T-cell (primary cell): ENCODE results near the gene ATL2. TPM values are rescaled to one million over a fixed set of nuclear protein-coding genes. Genes with fewer than 3 reads are reported as not detected.
A peak's percentile ranks its signal among the peaks of the same experiment; 100 is the strongest.

Experiments
- ATAC-seq, 4 experiments: fragments of 200-7000 bp in 3 of 4; fragments of 150-1000 bp in 1 of 4; cut with Tn5 transposase; replicated peaks in 1 of 4; 1 replicate in 3 of 4; 2 replicates in 1 of 4; pipeline ENCODE4 v1.10.0; 2021; ENCODE audit warnings: moderate library complexity in 3 of 4, mild to moderate bottlenecking in 2 of 4, moderate number of reproducible peaks in 1 of 4
- CTCF ChIA-PET, 2 donors: fragments of 300-600 bp; sonication (Branson Sonifier 250); formaldehyde crosslinking; loops; one replicate each; lab custom pipeline; 2022; ENCODE audit warnings: antibody characterized with exemption in 2 of 2; lab: Charles Lee
- POLR2A ChIA-PET, 2 donors: fragments of 300-600 bp; sonication (Branson Sonifier 250); formaldehyde crosslinking; loops; one replicate each; lab custom pipeline; 2022; ENCODE audit warnings: antibody characterized with exemption in 2 of 2; lab: Charles Lee
- DNase-seq, 35 experiments: peaks; one replicate each; pipeline versions ENCODE4 v3.0.0 to v3.0.0-alpha.2; 2013 to 2023
- H3K27ac ChIP-seq: one replicate; pipeline ENCODE4 v1.5.1; 2013; ENCODE audit warnings: low read length
- H3K27me3 ChIP-seq, 2 experiments: replicated peaks in 1 of 2; 1 replicate in 1 of 2; 2 replicates in 1 of 2; pipeline versions ENCODE4 v1.6.1 to v1.7.0; 2013; ENCODE audit warnings: low read length in 1 of 2, mixed read lengths in 1 of 2; ENCODE audit not compliant: control insufficient read depth in 2 of 2, insufficient read depth in 2 of 2; ENCODE audit errors: extremely low read depth in 1 of 2
- H3K36me3 ChIP-seq, 2 donors: 1 replicate in 1 of 2; 2 replicates in 1 of 2; pipeline versions ENCODE4 v1.6.1 to v1.7.0; 2013; ENCODE audit warnings: low read length in 1 of 2; ENCODE audit not compliant: control insufficient read depth in 2 of 2, insufficient read depth in 1 of 2; ENCODE audit errors: extremely low read depth in 1 of 2
- H3K4me1 ChIP-seq, 2 experiments: 1 replicate in 1 of 2; 2 replicates in 1 of 2; pipeline versions ENCODE4 v1.6.1 to v1.7.0; 2013; ENCODE audit warnings: low read length in 2 of 2, mixed read lengths in 1 of 2; ENCODE audit not compliant: insufficient read depth in 2 of 2, control insufficient read depth in 1 of 2; ENCODE audit errors: extremely low read depth in 1 of 2
- H3K4me3 ChIP-seq, 2 donors: 1 replicate in 1 of 2; 2 replicates in 1 of 2; pipeline versions ENCODE4 v1.5.1 to v1.7.0; 2013; ENCODE audit warnings: mild to moderate bottlenecking in 2 of 2, low read length in 1 of 2, moderate library complexity in 1 of 2; ENCODE audit not compliant: control insufficient read depth in 1 of 2; ENCODE audit errors: extremely low read depth in 1 of 2
- H3K9me3 ChIP-seq: 2 replicates; pipeline ENCODE4 v1.7.0; 2013
- H3K27ac Mint-ChIP-seq, 2 donors: one replicate each; pipeline ENCODE4 v1.8.0; 2020 to 2021; ENCODE audit warnings: mild to moderate bottlenecking in 2 of 2, mixed read lengths in 2 of 2
- H3K27me3 Mint-ChIP-seq, 2 donors: one replicate each; pipeline ENCODE4 v1.8.0; 2021 to 2022; ENCODE audit warnings: mixed read lengths in 2 of 2
- H3K36me3 Mint-ChIP-seq: one replicate; pipeline ENCODE4 v1.8.0; 2021; ENCODE audit warnings: mixed read lengths
- H3K4me1 Mint-ChIP-seq, 3 donors: one replicate each; pipeline ENCODE4 v1.8.0; 2020 to 2022; ENCODE audit warnings: mixed read lengths in 3 of 3, mild to moderate bottlenecking in 1 of 3
- H3K4me3 Mint-ChIP-seq, 3 donors: one replicate each; pipeline ENCODE4 v1.8.0; 2020 to 2022; ENCODE audit warnings: mild to moderate bottlenecking in 3 of 3, mixed read lengths in 3 of 3, moderate library complexity in 3 of 3
- H3K9me3 Mint-ChIP-seq, 3 donors: one replicate each; pipeline ENCODE4 v1.8.0; 2020 to 2022; ENCODE audit warnings: mixed read lengths in 3 of 3
- WGBS: methylation state at CpG from one replicate; pipeline ENCODE4 v1.1.5; 2013; ENCODE audit warnings: missing lambda C conversion rate; ENCODE audit not compliant: insufficient coverage; 5-methylcytosine and 5-hydroxymethylcytosine counted together
- total RNA-seq, 35 experiments: library from RNA in 6 of 35; stranded (reverse) in 6 of 35; fragments of 120-200 nt in 1 of 35; gene quantifications; one replicate each; pipeline versions ENCODE4 v1.2.1 to v1.2.4 and lab custom pipeline; 2013 to 2026

Gene ATL2
- total RNA-seq, 5 donors from 2014 or later (not counting 1 experiment from before 2014, with no cell fraction given), result 43.6 to 60.1 (median 50.0) TPM

DNA sequence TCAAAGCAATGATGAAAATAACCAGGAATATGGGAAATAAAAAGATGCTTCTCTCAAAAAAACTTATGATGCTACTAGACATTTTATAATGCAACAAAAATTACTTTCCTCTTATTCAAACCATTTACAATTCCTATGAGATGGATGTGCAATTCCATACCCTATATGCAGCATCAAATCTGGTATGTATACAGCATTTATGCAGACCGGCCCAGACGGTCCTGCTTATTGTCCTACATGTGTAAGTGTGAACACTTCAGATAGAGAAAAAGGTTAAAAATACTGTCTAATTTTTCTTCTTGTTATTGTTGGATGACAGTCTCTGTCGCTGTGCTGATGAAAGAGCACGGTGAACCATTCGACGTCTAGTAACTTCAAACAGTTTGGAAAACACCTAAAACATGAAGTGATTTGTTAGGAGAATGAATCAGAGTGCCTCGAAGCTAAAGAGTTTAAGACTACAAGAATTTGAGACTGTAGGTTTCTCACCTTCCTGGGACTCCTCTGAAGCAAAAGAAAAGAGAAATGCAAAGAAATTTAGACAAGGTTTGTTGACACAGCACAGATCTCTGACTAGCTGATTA, 80.8 kb downstream of the ATL2 start:
- Mint-ChIP-seq H3K36me3 (peaks cover 40% of the 10 kb centered on the region), H3K4me1 (peaks cover 3 to 4% (median 3%) of the 10 kb centered on the region in 3 donors), H3K4me3 (no peak overlapping the region), H3K9me3 (no peaks in the 10 kb centered on the region), H3K27ac (no peak overlapping the region), H3K27me3 (no peaks in the 10 kb centered on the region)
- peaks cover 0 to 38% of the 10 kb centered on the region in 2 donors for H3K36me3 ChIP-seq
- peak in 1 of 35 experiments; percentile 9 for DNase-seq
- peak in 1 of 4 experiments; percentile 56 for ATAC-seq
- H3K27ac ChIP-seq, result no peak overlapping the region
- POLR2A ChIA-PET, result no interaction called here
- no peaks in the 10 kb centered on the region for H3K4me1 ChIP-seq
- WGBS, result no CpG with 5 or more reads among the region's 7 CpGs
- H3K27me3 ChIP-seq, result no peaks in the 10 kb centered on the region
- H3K9me3 ChIP-seq, result no peaks in the 10 kb centered on the region
- CTCF ChIA-PET, result interaction anchor here (0.6 kb wide), 2 partner anchors 157 to 347 kb away, joined by 5 to 11 read pairs; no protein-coding TSS in a partner anchor
- no peak overlapping the region for H3K4me3 ChIP-seq

DNA sequence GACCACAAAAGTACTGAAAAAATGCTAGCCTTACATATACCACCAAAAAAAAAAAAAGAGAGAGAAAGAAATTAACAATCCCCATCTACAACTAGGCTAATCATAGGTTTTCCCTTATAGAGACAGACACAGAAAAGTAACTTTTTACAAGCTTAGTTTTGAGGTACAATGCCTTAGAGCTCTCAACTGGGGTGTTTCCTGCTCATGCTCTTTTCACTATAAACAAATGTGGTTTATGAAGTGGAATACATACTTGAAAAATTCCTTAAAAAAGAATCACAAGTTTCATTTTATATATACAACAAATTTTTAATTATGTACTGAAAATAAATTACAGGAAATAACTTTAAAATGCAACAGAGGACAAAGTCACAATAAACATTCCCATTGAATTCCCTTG, 82.5 kb downstream of the ATL2 start:
- no peaks in the 10 kb centered on the region for H3K9me3 Mint-ChIP-seq
- Histone ChIP-seq H3K4me1 (no peaks in the 10 kb centered on the region), H3K36me3 (peaks cover 0 to 31% of the 10 kb centered on the region in 2 donors), H3K27me3 (no peaks in the 10 kb centered on the region), H3K9me3 (no peaks in the 10 kb centered on the region), H3K27ac (no peak overlapping the region), H3K4me3 (no peak overlapping the region)
- peaks cover 0 to 1% of the 10 kb centered on the region in 2 donors for H3K27me3 Mint-ChIP-seq
- no peak for DNase-seq
- CTCF ChIA-PET, result interaction anchor here in 1 of 2 donors (0.7 kb wide), 1 partner anchor 20 kb away, joined by 3 read pairs; no protein-coding TSS in a partner anchor
- H3K4me3 Mint-ChIP-seq, result no peak overlapping the region
- no peaks in the 10 kb centered on the region for H3K4me1 Mint-ChIP-seq
- H3K36me3 Mint-ChIP-seq, result peaks cover 33% of the 10 kb centered on the region
- no peak for ATAC-seq
- POLR2A ChIA-PET, result no interaction called here
- H3K27ac Mint-ChIP-seq, result no peak overlapping the region

DNA sequence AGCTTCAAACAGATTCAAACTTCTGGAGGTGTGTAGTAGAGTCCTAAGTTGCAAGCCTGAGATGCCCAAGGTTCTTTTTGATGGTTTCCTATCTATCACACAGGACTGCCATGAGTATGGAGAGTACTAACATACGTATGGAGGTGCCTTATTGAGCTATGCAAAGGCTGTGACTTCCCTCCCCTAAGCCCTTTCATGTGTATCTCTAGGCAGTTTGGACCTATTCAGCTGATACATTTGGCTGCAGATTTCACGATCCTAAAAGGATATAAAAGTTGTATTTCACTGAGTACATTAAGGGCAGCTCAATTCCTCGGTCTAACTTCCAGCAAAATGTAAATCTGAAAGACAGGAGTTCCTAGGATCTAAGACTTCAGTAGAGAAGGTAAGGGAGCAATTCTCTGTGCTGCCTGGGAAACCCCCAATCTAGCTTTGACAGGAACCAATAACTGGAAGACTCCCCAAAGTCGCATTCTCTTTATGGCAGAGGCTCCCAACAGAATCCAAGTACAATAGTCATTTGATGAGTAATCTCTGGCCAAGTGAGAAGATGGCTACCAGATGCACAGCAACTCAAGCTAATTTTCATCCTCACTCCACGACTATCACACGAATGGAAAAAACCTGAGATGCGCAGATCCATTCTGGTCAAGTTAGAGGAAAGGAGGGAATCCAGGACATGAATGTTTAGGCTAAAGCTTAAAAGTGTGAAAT, 83.8 kb downstream of the ATL2 start:
- WGBS, result 100% methylated on average over 1 of the region's 7 CpGs
- Mint-ChIP-seq H3K4me1 (no peaks in the 10 kb centered on the region), H3K9me3 (no peaks in the 10 kb centered on the region), H3K27ac (no peak overlapping the region), H3K36me3 (peaks cover 22% of the 10 kb centered on the region), H3K4me3 (no peak overlapping the region), H3K27me3 (peaks cover 3 to 6% of the 10 kb centered on the region in 2 donors)
- DNase-seq (no peak), ATAC-seq (no peak)
- Histone ChIP-seq H3K4me3 (no peak overlapping the region), H3K36me3 (peaks cover 0 to 25% of the 10 kb centered on the region in 2 donors), H3K9me3 (no peaks in the 10 kb centered on the region), H3K27me3 (no peaks in the 10 kb centered on the region), H3K4me1 (no peaks in the 10 kb centered on the region), H3K27ac (no peak overlapping the region)
- CTCF ChIA-PET, result interaction anchor here in 1 of 2 donors (0.7 kb wide), 1 partner anchor 13 kb away, joined by 3 read pairs; no protein-coding TSS in a partner anchor
- POLR2A ChIA-PET, result no interaction called here

DNA sequence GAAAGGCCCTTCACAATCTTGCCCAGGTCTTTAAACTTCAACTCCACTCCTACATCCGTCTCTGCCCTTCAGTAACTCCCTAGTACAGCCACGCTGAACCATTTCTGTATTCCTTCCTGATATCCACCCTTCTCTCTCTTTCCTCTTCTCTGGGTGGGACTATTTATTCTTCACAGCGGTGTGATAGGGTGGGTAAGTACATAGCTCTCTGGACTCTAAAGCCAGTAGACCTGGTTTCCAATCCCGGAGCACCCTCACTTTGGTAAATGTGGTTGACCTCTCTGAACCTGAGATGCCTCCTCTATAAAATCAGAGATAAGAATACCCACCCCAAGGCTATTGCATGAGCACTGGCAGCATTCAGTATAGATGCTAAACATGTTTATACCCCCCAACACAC, 86.7 kb downstream of the ATL2 start:
- WGBS, result 70% methylated on average over 2 of the region's 4 CpGs
- CTCF ChIA-PET, result no interaction called here
- POLR2A ChIA-PET, result interaction anchor here in 1 of 2 donors (0.6 kb wide), 1 partner anchor 1445 kb away, joined by 3 read pairs; no protein-coding TSS in a partner anchor
- Histone ChIP-seq H3K27me3 (peaks cover 0 to 13% of the 10 kb centered on the region in 2 experiments), H3K27ac (no peak overlapping the region), H3K4me3 (no peak overlapping the region), H3K9me3 (no peaks in the 10 kb centered on the region), H3K4me1 (peaks cover 1 to 3% of the 10 kb centered on the region in 2 experiments), H3K36me3 (no peaks in the 10 kb centered on the region)
- H3K4me1 Mint-ChIP-seq, result peaks cover under 1 to 2% (median under 1%) of the 10 kb centered on the region in 3 donors
- H3K36me3 Mint-ChIP-seq, result no peaks in the 10 kb centered on the region
- DNase-seq, result no peak
- H3K9me3 Mint-ChIP-seq, result no peaks in the 10 kb centered on the region
- H3K27ac Mint-ChIP-seq, result no peak overlapping the region
- H3K27me3 Mint-ChIP-seq, result peaks cover 14 to 20% of the 10 kb centered on the region in 2 donors
- ATAC-seq, result no peak
- no peak overlapping the region for H3K4me3 Mint-ChIP-seq

DNA sequence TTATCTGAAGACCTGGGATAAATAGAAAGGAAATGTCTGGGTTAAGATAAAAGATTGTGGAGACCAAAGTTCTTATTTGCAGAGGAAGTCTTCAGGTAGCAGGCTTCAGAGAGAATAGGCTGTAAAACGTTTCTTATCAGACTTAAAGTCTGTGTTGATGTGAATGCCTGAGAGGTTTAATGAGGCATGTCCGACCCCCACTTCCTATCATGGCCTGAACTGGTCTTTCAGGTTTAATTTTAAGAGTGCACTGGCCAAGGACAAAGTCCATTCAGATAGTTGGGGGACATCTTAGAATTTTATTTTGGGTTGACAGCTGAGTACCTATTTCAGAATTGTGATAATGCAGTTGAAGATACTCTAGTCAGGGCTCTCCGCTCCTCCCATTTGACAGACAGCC, 92.1 kb downstream of the ATL2 start:
- Histone ChIP-seq H3K9me3 (no peaks in the 10 kb centered on the region), H3K36me3 (no peaks in the 10 kb centered on the region), H3K4me1 (peaks cover 3 to 12% of the 10 kb centered on the region in 2 experiments), H3K27ac (no peak overlapping the region), H3K27me3 (peaks cover 0 to 20% of the 10 kb centered on the region in 2 experiments), H3K4me3 (no peak overlapping the region)
- Mint-ChIP-seq H3K36me3 (no peaks in the 10 kb centered on the region), H3K9me3 (no peaks in the 10 kb centered on the region), H3K4me1 (peaks cover 14 to 19% (median 14%) of the 10 kb centered on the region in 3 donors), H3K27me3 (peaks cover 18 to 35% of the 10 kb centered on the region in 2 donors), H3K27ac (no peak overlapping the region), H3K4me3 (peak overlapping the region in 1 of 3 donors; percentile 41)
- ChIA-PET CTCF (interaction anchor here in 1 of 2 donors (1.3 kb wide), 1 partner anchor 10 kb away, joined by 3 read pairs; no protein-coding TSS in a partner anchor), POLR2A (no interaction called here)
- ATAC-seq (peak in 1 of 4 experiments; percentile 29), DNase-seq (no peak)
- no CpG with 5 or more reads among the region's 3 CpGs for WGBS

DNA sequence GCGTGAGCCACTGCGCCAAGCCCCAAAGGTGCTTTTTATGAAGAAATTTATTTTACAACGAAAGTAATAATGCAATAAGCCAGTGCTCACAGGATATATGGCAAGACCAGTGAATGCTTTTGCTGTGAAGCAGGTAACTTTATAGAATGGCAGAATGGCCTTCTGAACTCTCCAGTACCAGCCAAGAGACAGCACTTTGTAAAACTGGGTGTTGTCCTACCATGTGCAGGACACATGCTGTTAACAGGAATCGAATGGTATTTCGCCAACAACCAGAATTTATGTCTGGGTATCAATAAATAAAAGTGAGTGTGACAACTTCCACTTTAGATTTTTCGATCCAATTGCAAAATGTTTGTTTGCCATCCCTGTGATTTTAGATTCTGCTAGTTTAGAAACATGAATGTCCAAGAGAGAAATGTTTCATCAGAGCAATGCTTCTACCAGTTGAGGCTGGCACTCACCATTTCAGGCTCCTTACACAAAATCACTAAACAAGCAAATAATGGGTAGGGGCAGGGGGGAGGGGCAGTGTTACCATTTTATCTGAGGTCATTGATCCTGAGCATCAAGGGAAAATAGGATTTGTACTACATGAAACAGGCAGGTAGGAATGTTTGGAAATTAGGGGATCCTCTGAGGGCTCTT, 95.9 kb downstream of the ATL2 start:
- Mint-ChIP-seq H3K27ac (no peak overlapping the region), H3K4me3 (no peak overlapping the region), H3K9me3 (no peaks in the 10 kb centered on the region), H3K4me1 (peaks cover 14 to 19% (median 14%) of the 10 kb centered on the region in 3 donors), H3K36me3 (no peaks in the 10 kb centered on the region), H3K27me3 (peaks cover 4 to 20% of the 10 kb centered on the region in 2 donors)
- ChIA-PET CTCF (no interaction called here), POLR2A (no interaction called here)
- H3K4me3 ChIP-seq, result no peak overlapping the region
- H3K27ac ChIP-seq, result no peak overlapping the region
- no peaks in the 10 kb centered on the region for H3K36me3 ChIP-seq
- no peaks in the 10 kb centered on the region for H3K9me3 ChIP-seq
- DNase-seq, result no peak
- ATAC-seq, result no peak
- H3K27me3 ChIP-seq, result peaks cover 0 to 15% of the 10 kb centered on the region in 2 experiments
- WGBS, result 94% methylated on average over 2 of the region's 6 CpGs
- peaks cover 3 to 12% of the 10 kb centered on the region in 2 experiments for H3K4me1 ChIP-seq
